Fibroblast of villous mesenchyme (primary cell): ENCODE data around the gene PRKD2. TPM values are rescaled to one million over a fixed set of nuclear protein-coding genes. Genes with fewer than 3 reads are reported as not detected.

Experiments
- DNase-seq: peaks from one replicate; pipeline ENCODE4 v3.0.0-alpha.2; 2010; ENCODE audit warnings: low read depth
- H3K4me3 ChIP-seq: 2 replicates; pipeline ENCODE4 v1.5.1; 2011; ENCODE audit warnings: low read depth, mild to moderate bottlenecking, low read length
- total RNA-seq: library from RNA; depleted of rRNA; stranded (reverse); fragments of >200 nt; gene quantifications from 2 replicates; pipeline ENCODE4 v1.2.3, GENCODE V29; 2012
- TF ChIP-seq, protein P1 (sequence below): IDR thresholded peaks from 2 replicates; pipeline ENCODE4 v1.5.1; 2012; ENCODE audit warnings: low read depth, mild to moderate bottlenecking, low read length; ENCODE audit not compliant: insufficient read depth

PRKD2 gene
- total RNA-seq, 1 donor, result 11.7 TPM

DNA sequence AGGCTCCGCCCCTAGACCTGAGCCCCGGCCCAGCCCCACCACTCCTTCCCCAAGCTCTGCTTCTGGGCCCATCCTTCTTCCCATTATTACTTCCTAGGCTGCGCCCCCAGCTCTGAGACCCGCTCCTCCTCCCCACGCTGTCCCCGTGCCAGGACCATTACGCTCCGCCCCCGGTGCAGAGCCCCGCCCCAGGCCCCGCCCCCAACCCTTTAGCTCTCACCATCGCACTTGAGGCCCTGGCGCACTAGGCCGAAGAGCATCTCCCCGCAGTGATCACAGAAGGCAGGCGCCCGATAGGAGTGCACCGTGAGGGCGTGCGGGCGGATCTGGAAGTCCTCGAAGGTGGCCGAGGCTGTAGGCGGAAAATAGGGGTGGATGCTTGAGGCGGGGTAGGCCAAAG lies 6.2 kb downstream of the PRKD2 start:
- no peak overlapping the region for H3K4me3 ChIP-seq
- TF ChIP-seq, protein P1, sequence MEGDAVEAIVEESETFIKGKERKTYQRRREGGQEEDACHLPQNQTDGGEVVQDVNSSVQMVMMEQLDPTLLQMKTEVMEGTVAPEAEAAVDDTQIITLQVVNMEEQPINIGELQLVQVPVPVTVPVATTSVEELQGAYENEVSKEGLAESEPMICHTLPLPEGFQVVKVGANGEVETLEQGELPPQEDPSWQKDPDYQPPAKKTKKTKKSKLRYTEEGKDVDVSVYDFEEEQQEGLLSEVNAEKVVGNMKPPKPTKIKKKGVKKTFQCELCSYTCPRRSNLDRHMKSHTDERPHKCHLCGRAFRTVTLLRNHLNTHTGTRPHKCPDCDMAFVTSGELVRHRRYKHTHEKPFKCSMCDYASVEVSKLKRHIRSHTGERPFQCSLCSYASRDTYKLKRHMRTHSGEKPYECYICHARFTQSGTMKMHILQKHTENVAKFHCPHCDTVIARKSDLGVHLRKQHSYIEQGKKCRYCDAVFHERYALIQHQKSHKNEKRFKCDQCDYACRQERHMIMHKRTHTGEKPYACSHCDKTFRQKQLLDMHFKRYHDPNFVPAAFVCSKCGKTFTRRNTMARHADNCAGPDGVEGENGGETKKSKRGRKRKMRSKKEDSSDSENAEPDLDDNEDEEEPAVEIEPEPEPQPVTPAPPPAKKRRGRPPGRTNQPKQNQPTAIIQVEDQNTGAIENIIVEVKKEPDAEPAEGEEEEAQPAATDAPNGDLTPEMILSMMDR, result no peak
- no peak for DNase-seq

DNA sequence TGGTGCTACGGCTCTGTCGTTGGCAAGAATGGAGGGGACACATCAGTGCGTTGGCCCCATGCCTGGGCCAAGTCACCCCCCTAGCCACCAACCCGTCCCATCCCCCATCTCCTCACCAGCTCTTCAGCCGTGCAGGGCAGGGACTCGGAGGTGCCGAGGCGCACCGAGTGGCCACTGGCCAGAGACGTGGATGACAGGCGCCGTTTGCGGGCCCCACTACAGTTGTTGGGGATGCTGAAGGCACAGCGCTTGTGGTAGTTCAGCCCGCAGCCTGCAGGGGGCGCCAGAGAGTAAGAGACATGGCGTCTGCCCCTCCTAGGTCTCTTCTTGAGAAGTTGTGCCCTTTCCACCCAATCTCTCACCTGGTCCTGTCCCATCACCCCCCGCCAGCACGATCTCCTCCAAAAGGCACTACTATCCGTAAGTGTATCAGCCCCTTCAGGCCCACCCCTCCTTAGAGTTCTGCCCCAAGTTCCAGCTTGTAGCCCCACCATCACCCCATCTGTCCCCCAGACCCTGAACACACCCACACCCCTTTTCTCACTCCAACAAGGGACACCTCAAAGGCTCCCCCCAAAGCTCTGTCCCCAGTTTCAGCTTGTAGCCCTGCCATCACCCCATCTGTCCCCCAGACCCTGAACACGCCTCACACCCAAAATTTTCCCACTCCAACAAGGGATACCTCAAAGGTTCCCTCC lies 12.4 kb downstream of the PRKD2 start:
- TF ChIP-seq, protein P1, result peak; percentile 93
- peak; percentile 36 for DNase-seq
- no peak overlapping the region for H3K4me3 ChIP-seq

DNA sequence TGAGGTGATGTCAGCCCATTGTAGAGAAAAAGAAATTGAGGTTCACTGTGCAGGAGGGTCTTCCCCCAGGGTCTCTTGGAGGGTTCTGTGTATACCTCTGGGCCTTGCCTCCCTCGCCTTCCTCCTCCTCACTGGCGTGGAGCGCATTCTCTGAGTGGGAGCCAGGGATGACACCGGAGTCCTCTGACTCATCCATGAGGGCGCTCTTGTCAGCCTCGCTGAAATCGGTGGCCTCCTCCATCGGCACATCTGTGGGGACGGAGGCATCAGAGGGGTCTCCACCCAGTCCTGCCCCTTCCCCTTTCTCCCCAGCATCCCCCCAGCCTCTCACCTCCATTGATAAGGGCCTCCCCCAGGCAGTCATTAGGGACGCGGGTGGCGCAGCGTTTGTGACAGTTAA lies 16.2 kb downstream of the PRKD2 start:
- TF ChIP-seq, protein P1, result no peak
- DNase-seq, result no peak
- no peak overlapping the region for H3K4me3 ChIP-seq

DNA sequence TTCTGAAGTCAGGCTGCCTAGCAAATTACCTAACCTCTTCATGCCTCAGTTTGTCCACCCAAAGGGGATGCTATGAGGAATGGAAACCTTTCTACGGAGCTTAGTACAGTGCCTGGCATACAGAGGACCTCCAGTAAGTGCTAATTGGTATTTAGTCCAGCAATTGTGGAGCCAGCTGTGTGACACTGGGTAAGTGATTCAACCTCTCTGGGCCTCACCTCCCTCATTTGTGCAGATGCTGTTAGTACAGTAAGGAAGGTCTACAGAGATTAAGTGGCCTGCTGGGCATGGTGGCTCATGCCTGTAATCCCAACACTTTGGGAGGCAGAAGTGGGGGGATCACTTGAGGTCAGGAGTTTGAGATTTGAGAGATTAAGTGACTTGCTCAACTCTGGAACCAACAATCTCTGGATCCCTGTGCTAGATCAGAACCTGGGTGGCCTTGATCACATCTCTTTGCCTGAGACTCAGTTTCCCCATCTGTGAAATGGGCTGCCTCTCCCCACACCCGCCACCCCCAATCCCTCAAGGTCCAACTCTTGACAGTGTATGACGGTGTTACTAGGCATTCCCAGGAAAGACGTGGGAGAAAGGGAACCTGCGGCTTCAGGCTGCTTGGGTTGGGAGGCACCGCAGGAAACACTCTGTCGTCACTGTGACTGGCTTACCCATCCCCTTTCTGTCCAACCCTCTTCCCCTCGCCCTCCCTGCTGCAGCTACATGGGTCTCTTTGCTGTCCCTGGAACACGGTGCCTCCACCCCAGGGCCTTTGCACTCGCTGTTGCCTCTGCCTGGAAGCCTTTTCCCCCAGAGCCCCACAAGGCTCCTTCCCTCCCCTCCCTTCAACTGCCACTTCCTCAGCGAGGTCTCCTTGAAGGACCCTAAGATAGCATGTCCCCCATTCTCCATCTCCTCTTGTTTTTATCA lies 18.3 kb downstream of the PRKD2 start:
- no peak for DNase-seq
- TF ChIP-seq, protein P1, result no peak
- no peak overlapping the region for H3K4me3 ChIP-seq

DNA sequence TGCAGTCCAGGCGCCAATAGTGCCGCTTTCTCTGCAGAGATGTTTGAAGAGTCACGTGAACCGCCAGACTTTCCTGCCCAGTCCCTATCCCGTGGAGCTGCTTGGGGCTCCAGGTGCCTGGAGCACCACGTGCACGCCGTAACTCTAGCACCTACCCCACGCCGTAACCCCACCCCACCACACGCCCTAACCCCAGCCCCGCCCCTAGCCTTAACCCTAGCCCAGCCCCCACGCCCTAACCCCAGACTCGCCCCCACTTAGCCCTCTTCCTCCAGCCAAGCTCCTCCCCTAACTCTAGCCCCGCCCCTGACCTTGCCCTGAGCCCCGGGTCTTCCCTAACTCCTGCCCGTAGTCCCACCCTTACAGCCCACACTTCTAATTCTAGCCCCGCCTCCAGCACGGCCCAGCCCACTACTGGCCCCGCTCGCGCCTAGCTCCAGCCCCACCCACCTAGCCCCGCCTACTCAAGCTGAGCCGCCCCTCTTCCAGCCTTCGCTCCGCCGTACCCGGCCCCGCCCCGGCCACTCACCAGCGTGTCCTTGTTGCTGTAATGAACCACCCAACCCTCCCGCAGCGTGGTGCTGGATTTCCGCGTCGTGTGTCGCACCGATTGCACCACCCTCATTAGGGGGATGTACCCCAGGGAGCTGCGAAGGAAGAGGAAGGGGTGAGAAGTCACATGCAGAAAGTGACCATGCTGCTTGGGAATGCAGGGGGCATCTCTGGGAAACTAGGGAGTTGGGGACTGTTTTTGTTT lies 19.5 kb downstream of the PRKD2 start:
- DNase-seq, result peak; percentile 87
- peak overlapping the region; percentile 18 for H3K4me3 ChIP-seq
- TF ChIP-seq, protein P1, result no peak

DNA sequence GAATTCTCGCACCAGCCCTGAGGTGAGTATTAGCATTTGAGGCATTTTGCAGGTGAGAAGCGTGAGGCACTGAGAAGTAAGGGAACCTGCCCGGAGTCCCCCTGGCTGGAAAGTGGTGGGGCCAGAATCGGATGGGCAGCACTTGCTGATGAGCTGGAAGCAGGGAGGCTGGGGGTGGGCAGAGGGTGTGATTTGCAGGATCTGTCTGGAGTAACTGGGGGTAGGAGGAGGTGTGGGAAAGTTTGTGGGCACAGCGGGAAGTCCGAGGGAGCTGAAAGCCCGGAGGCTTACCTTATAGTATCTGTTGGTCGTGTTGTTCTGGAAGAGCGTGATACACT lies 20.1 kb downstream of the PRKD2 start:
- DNase-seq, result no peak
- TF ChIP-seq, protein P1, result no peak
- no peak overlapping the region for H3K4me3 ChIP-seq
